DMS 273 (cell line): ENCODE data around the gene MAP2K3.
"Not testable (repeated sequence)": the region's sequence is repeated elsewhere in the genome, so short reads cannot be mapped to it uniquely, and the experiment has no call there.

ENCODE experiments used
- DNase-seq: peaks from one replicate; lab custom pipeline; 2025; ENCODE audit not compliant: unreplicated experiment; lab: John Stamatoyannopoulos, UW

The MAP2K3 gene

DNA sequence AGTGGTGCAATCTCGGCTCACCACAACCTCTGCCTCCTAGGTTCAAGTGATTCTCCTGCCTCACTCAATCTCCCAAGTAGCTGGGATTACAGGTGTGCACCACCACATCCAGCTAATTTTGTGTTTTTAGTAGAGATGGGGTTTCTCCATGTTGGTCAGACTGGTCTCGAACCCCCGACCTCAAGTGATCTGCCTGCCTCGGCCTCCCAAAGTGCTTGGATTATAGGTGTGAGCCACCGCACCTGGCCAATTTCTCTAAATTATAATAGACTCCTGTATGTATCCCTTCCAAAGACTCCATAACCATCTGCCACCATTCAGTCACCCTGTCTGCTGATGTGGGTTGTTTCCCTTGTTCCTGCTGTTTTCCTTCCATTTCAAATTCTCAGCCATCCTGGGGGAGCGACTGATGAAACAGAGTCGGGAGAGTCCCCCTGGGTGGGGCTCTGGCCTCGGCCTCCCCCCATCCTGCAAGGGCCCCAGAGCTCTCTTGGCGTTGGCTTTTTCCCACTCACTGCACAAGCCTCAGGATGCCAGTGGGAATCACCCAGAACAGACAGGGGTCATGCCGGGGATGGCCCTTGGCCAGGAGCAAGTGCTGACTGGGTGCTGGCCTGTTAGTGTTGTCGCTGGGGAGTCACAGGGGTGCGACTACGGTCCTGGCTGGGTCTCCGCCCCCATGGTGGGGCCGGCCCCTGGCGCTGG lies 25.7 kb downstream of the MAP2K3 start:
- DNase-seq: not testable (repeated sequence)

DNA sequence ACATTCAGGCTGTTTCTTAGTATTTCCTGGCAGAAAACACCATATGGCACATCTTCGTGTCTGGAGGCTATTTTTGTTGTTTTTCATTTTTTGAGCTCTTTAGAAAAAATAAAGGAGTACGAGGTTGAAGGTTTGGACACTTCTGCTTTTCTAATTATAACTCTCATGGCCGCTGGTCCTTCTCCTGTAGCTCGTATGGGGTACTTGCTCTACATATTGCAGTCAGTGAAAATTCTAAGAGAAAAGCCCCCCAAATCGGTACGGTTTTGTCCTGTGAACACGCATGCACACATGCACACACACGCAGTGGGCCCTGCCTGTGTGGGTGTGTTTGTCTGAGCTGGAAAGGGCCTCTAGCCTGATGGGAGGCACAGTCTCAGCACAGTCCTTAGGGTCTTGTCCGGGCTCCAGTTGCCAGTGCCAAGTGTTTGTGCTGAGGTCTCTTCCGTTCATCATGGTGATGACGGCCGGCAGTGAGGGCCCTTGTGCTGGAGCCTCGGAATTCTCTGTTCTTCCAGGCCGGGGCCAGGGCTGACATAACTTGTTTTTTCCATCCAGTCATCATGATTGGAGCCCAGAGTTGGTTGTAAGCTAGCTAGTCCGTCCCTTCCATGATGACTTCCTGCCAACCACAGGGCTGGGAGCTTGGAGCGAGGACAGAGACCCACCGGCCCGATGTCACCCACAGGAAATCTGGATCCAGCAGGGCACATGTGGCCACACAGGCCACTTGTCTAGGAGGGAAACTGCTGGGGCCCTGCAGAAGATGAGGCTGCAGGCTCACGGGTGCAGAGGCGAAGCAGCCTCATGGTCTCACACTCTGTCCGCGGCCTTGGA lies 26.5 kb downstream of the MAP2K3 start:
- not testable (repeated sequence) for DNase-seq

DNA sequence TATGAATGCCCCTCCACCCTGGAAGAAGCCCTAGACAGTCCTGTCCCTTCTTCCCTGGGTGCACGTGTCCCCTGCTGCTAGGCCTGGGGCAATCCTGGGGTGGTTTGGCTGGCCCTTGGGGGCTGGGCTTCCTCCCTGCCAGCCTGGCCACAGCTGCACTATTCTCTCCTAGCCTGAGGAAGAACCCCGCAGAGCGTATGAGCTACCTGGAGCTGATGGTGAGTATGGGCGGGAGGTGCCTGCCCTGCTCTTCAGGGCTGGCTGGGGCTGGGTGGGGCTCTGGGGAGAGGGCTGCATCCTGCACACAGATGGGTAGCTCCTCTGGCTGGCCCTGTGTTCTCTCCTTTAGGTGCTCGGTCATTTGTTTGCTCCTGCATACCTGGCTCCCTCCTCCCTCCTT lies 28.8 kb downstream of the MAP2K3 start:
- DNase-seq: no peak

DNA sequence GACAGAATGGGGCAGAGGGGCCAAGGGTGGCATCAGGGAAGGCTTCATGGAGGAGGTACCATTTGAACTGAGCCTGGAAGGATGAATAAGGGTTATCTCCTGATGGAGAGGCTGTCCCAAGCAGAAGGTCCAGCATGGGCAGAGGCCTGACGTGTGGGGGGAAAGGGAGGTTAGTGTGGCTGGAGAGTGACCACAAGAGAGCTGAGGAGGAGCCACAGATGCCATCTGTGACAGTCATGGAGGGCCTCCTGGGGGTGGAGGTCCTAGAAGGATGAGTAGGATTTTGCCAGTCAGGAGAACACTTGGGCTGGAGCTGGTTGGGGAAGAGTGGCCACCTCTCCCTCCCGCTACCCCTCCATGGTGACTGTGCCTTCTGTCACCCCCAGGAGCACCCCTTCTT lies 29.2 kb downstream of the MAP2K3 start:
- not testable (repeated sequence) for DNase-seq

DNA sequence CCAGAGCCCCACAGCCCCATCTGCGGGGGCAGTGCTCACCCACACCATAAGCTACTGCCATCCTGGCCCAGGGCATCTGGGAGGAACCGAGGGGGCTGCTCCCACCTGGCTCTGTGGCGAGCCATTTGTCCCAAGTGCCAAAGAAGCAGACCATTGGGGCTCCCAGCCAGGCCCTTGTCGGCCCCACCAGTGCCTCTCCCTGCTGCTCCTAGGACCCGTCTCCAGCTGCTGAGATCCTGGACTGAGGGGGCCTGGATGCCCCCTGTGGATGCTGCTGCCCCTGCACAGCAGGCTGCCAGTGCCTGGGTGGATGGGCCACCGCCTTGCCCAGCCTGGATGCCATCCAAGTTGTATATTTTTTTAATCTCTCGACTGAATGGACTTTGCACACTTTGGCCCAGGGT lies 29.8 kb downstream of the MAP2K3 start:
- not testable (repeated sequence) for DNase-seq

GRCh38 chr17:21314701-21315111 lies 30.2 kb downstream of the MAP2K3 start:
- not testable (repeated sequence) for DNase-seq

- DNase-seq: not testable (repeated sequence)
Observed at GRCh38 chr17:21315246-21316000, 30.9 kb downstream of the MAP2K3 start.

DNA sequence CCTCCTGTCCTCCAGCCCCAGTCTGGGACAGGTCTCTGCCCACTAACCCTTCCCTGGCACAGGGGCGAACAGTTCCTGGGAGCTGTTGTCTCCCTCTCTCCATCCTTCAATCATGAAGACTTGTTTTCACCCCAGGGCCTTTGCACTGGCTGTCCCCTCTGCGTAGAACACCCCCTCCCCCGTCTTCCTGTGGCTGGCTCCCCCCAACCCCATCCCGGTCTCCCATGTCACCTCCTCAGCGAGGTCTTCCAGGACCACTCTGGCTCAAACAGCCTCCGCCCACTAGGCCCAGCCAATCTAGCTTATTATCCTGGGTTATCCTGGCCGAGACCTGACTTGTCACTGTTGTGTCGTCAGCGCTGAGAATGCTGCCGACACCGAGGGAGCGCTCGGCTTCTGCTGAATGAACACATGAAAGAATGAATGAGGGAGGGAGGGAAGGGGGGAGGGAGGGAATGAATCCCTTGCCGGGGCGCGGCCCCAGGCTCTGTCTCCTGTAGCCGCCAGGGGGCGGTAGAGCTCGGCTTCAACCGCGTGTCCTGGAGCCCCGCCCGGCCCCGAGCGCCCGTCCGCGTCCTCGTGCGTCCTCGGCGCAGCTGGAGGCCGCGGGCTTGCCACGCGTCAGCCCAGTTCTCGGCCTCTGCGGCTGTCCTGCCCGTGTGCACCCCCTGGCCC lies 31.8 kb downstream of the MAP2K3 start:
- DNase-seq: not testable (repeated sequence)

DNA sequence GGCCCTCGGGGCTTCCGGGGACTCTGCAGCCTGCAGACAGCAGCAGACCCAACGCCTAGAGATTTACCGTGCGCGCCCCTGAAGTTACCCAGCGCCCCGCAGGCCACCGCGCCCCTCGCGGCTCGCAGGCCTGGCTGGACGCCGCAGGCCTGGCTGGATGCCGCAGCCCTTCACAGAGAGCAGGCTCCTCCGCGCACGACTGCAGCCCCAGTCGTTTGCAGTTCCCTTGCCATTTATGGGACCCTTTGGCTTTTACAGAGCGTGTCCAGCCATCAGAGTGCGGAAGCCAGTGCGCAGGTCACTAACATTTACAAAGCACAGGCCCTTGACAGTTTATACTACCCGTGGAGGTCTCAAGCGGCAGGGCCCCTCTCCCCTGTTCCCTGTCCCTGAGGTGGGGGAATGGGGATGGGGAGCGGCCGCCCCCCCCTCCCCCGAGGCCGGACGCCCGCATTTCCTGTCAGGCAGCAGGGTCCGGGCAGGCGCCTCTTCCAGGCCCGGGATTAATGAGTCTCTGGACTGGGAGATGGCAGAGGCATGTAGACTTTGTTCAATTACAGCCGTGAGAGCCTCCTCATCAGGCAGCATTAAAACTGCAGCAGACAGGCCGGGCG lies 32.5 kb downstream of the MAP2K3 start:
- DNase-seq: peak; percentile 24

- not testable (repeated sequence) for DNase-seq
Observed at GRCh38 chr17:21317821-21318220, 33.3 kb downstream of the MAP2K3 start.

DNA sequence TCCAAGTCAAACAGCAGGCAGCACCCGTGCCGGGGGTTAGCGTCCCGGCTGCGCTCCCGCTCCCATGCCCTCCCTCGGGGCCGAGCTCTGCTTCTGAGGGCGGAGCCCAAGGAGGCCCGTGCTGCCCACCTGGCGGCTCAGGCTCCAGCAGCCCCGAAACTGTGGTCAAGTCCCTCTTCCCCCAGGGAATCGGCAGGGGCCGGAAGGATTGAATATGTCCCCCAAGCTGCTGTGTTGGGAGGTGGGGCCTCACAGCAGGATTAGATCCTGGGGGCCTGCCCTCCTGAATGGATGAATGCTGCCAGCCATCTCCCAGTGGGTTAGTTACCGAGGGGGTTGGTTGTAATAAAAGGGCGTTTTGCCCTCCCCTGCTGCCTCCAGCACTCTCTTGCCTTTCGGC lies 33.9 kb downstream of the MAP2K3 start:
- no peak for DNase-seq

DNA sequence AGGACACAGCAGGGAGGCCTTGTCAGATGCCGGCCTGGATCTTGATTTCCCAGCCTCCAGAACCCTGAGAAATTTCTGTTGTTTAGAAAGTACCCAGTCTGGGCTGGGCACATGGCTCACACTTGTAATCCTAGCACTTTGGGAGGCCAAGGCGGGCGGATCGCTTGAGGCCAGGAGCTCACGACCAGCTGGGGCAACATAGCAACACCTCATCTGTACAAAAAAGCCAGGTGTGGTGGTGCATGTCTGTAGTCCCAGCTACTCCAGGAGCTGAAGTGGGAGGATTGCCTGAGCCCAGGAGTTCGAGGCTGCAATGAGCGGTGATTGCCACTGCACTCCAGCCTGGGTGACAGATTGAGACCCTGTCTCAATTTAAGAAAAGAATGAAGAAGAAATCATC lies 34.3 kb downstream of the MAP2K3 start:
- DNase-seq: not testable (repeated sequence)

DNA sequence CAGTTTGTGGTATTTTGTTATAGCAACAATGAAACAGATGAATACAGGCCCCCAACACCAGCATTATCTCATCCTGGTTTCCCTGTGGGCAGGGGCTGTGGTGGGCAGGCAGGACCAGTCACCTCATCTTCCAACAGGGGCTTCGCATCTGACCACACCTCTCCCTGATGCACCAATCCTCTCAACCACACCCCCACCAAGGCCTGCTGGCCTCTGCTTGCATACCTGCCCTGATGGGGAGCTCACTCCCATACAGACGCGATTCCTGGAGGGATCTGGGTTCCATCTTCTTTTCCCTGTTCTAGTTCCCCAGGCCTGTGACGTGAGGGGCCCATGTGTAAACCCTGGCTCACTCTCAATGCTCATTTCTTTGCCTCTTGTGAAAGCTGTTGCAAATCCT lies 34.7 kb downstream of the MAP2K3 start:
- DNase-seq: not testable (repeated sequence)

GRCh38 chr17:21319686-21320375 lies 35.3 kb downstream of the MAP2K3 start:
- not testable (repeated sequence) for DNase-seq

DNA sequence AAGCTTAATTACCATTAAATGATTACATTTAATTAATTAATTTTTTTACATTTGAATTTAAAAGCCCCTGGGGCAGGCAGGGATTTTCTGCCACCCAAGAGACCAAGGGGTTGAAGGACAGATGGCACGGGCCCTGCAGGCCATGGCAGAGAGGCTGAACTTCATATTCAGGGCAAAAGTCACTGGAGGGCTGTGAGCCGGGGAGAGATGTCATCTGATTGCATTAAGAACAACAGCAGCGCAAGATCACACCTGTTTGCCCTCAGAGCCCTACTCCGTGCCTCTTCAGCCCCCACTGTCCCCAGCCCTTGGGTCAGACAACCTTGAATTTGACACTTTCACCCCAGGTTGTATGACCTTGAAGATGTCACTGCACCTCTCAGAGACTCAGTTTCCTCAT lies 35.9 kb downstream of the MAP2K3 start:
- not testable (repeated sequence) for DNase-seq

GRCh38 chr17:21321061-21321460 lies 36.5 kb downstream of the MAP2K3 start:
- not testable (repeated sequence) for DNase-seq

DNA sequence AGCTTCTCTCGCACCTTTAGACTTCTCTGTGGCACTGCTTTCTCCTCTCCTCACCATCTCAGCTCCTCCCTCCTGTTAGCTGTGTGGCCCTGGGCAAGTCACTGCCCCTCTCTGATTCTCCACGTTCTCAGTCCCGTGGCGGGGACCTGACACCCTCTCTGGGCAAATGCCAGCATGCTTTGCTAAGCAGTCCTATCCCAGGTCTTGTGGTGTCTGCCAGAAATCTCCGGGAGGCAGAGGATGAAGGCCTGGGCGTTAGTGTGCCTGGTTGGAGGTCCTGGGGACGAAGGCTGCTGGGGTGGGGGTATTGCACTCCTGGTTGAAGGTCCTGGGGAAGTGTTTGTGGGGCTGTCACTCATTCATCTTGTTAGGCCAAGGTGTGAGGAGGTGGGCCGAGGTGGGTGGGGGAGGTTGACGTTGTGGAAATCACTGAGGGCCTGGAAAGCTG lies 37.3 kb downstream of the MAP2K3 start:
- not testable (repeated sequence) for DNase-seq

DNA sequence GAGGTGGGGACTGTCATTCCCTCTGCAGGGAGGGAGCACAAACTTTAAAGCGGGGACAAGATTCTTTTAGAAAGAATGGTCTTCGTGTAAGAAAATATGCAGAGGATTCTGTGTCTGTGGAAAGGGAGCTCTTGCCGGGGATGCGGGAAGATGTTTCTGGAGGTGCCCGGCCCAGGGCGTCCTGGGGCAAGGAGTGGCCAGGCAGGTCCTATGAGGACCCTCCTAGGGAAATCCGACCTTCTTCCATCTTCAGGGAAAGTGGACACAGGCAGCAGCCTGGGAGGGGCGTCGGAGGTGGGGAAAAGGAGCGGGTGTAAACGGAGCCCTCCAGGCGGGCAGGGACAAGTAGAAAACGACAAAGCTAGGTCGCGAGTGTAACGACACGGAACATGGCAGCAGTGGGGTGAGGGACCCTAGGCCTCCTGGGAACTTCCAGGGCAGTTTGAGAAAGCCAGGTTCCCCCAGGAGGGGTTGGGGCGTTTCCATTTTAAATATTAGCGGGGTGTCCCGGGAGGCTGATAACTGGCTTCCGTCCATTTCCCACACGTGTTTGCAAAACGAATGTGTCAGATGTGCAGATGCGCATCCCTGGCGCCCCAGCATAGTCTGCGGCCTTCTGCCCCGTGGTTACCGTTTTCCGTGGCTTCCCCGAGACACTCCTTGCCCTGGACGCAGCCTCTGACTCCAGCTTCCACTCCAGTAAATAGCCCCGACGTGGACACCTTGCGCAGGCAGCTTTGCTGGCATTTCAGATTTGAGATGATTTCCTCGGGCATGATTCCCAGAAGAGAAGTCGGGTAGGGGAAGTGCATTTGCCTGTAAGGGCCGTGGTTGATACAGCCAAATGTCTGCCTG lies 39.0 kb downstream of the MAP2K3 start:
- not testable (repeated sequence) for DNase-seq

GRCh38 chr17:21324741-21325140 lies 40.2 kb downstream of the MAP2K3 start:
- not testable (repeated sequence) for DNase-seq
